Loucy (cell line): Measurements from ENCODE around the gene PIAS1.

Experiments
- CTCF ChIP-seq: fragments of 200-600 bp; sonication (generic); conservative IDR thresholded peaks from 2 replicates; pipeline ENCODE4 v1.5.1; 2014; ENCODE audit warnings: mild to moderate bottlenecking, antibody characterized with exemption, low read length
- EZH2phosphoT487 ChIP-seq: fragments of 200-600 bp; IDR thresholded peaks from 2 replicates; pipeline ENCODE4 v1.6.1; 2018; ENCODE audit warnings: antibody characterized with exemption, mild to moderate bottlenecking, moderate library complexity, borderline replicate concordance

GRCh38 chr15:68205954-68206539 lies 151.9 kb downstream of the PIAS1 start:
- no peak for TF ChIP-seq CTCF
- TF ChIP-seq EZH2phosphoT487 = no peak
